DMS79 (cell line): ENCODE data around the gene AANAT.

Experiments used
- DNase-seq: peaks from one replicate; lab custom pipeline; 2025; lab: John Stamatoyannopoulos, UW

Gene AANAT

GRCh38 chr17:76442341-76443338, 24.8 kb upstream of the AANAT start:
- DNase-seq: no peak

DNA sequence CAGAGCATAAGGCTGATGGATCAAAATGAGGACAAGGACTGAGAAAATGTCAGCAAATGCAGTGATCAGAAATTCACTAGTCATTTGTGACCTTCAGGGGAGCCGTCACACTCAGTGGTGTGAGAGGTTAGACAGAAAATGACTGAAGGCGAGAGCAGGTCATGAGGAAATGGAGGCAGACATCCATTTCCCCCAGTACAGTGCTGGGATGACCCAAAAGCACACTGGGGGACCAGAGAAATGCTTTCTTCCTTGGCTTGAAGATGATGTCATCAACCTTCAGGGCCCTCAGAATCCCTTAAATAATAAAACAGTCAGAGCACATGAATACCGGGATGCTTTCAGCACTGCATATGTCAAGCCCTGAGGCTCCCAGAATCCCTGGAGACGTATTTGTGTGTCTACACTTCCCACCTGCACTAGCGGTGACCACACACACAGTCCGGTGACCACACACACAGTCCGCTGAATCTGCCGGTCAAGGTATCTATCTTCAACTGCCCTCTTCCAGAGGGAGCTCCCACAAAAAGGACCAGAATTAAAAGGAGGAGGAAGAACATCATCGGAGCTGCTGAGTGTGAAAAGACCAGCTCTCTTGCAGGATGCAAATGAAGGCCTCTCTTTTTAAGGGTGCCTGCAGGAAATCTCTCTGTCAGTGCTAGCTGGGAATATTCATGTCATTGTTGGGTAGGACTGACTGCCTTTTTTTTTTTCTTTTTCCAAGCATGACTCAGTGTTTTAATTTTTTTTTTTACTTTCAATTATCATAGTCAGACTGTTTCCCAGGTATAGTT, 22.7 kb upstream of the AANAT start:
- DNase-seq: no peak

GRCh38 chr17:76445697-76446448, 21.5 kb upstream of the AANAT start:
- DNase-seq: no peak

DNA sequence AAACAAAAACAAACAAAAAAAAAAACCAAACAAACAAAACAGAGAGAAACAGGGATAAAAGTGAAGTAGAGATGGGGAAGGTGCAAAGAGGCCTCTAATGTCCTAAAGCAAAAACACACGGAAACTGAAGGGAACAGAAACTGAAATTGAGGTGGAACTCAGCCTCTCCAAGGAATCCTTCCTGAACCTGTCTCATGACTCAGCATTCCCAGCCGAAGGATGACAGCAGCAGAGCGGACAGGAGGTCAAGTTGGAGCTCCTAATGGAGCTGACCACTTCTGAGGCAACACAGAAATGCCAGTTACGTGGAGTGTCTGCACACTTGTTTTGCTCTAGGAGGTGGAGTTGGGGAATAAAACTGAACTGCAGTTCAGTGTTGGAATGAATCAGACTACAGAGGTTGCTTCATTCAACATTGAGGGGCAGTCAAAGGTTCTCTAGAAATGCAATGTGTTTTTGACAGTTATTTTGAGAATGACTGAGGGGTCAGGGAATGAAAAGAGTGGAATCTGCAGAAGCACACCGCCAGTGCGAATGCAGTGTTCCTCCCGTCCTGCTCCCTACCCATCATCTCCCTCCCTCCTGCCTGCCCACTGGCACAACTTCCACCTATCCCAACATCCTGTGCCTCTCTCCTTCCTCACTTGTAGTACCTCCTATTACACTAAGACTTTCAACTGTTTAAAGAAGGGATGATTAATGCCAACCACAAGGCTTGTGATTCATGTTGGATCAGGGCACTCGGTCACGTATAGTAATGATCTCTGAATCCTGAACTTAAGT, 20.8 kb upstream of the AANAT start:
- DNase-seq: no peak

GRCh38 chr17:76447931-76448652, 19.3 kb upstream of the AANAT start:
- DNase-seq: no peak

GRCh38 chr17:76449126-76449525, 18.3 kb upstream of the AANAT start:
- DNase-seq: no peak

- no peak for DNase-seq
Measured at GRCh38 chr17:76451506-76451905, 15.9 kb upstream of the AANAT start.

- no peak for DNase-seq
Measured at GRCh38 chr17:76452127-76452659, 15.2 kb upstream of the AANAT start.

GRCh38 chr17:76452660-76453430, 14.6 kb upstream of the AANAT start, which contains the start of gene UBE2O:
UBE2O (minus strand) TSS chr17:76453152; CDS start chr17:76453141, 11 bp downstream.
- DNase-seq: peak; percentile 38

- no peak for DNase-seq
Measured at GRCh38 chr17:76453431-76453743, 14.0 kb upstream of the AANAT start.

GRCh38 chr17:76458580-76459490, 8.6 kb upstream of the AANAT start:
- DNase-seq: peak; percentile 14

DNA sequence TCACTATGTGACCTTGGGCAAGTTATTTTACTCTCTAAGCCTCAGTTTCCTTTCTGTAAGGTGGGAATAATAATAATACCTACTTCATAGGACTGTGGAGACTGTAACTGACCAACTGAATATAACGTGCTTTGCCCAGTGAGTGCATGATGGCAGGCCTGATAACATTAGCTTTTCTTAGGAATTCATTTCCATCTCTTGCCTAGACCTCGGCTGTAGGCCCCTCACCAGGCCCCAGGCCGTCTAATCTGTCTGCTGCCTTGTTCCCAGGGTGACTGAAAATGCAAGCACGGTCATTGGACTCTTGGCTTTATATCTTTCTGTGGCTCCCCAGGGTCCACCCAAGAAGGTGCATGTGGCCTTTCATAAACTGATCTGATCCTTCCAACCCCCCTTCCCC, 7.7 kb upstream of the AANAT start:
- DNase-seq: no peak

DNA sequence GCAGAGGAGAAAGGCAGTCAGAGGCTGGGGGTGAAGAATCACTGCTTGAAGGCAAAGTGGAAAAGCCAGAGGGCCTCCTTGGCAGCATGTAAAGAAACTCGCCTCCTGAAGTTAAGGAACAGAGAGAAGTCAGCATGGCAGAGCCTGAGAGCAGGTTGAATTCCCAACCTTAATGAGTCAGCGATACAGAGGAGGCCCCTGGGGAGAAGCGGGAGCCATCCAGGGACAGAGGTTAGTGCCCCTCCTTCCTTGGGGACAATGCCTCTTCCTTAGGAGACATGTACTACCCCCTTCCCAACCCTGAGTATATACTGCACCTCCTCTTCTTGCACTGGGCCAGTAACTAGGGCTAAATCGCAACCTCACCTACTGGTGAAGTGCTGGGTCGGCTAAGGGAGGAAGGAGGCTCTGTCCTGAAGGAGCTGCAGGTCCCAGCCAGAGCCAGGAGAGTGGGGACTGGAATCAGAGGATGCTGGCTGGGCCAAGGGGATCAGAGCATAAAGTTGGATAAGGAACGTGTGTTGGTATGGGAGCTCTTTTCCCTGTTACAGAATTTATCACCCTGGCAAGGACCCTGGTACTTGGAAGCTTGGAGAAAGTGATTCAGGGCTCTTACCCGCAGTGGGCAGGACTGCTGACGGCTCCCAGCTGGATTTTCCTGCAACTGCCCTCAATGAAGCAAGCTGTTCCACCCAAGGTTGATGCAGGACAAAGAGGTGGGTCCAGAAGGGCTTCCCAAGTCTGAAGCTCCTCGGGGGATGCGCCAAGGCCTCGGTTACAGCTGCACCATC, 5.4 kb upstream of the AANAT start:
- DNase-seq: no peak

DNA sequence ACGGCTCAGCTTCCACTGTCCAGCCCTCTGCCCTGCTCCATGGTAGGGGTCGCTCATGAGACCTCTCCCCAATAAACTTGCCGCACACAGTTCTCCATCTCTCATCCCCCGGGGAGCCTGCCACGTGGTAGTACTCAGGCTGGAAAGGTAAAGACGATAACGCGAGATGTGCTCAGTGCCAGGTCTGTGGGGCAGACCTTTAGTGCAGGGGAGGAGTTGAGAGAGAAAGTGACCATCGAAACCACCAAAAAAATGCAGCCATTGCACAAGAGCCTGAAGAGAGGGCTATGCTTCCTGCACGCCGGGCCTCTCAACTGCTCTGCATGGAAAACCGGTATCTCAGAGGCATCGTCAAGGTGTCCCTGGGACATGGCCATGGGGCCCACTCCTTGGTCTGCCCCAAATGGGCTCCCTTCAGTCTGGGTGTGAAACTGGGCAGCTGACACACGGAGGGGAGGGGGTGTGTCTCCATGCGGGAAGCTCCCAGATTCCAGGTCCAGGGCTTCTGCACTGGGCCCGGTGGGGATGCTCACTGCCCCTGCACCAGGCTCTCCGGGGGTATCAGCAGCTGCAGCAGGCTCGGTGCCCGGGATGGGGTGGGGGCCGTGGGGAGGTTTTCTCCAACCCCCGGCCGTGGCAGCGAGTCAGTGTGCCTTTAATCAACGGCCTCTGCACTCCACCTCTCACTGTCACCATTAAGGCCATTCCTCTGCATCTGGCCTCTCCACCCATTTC, 4.7 kb upstream of the AANAT start:
- no peak for DNase-seq

DNA sequence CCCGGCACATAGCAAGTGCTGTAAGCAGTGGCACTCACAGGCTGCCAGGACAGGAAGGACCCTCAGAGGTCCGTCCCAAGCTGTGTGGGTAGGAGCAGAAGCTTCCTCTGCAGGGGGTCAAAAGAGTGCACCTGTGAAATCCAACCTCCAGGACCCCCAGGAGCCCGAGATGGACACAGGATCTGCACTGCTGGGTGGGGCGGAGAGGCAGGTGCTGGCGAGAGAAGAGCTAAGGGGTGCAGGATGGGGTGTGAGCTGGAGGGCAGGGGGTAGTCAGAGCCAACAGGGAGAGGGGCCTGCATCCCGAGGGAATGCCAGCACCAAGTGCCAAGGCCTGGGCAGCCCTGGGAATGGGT, 650 bp upstream of the AANAT start:
- DNase-seq: no peak

GRCh38 chr17:76467809-76468633, 618 bp downstream of the AANAT start:
- no peak for DNase-seq
